ENCODE results near the gene TMPRSS9.

The TMPRSS9 gene

DNA sequence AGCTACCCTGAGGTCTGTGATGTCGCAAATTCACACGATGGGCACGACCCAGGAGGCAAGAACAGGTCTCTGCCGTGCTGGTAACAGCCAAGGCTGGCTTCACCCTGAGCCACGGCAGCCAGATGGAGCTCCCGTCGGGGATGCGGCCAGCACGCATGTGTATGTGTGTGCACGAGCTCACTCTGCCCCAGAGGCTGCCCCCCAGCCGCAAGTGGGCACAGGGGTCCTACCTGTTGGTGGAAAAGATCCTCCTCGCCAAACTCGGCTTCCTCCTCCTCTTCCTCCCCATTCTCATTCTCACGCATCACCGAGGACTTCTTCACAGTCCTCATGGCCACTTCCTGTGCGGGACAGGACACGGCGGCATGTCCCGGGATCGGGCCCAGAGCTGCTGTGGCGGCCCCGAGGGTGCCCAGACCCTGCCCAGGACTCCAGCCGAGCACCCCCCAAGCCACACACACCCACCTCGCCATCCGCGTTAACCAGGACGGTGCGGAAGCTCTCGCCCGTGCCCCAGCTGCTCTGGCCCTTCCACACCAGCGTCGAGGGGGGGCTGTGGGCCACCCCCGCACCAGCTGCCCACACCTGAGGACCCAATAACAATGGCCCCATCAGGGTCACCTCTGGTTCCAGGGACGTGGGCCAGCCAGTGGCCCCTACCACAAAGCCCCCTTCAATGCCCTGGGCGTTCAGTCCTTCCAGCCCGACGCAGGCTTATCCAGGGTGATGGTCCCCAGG lies 71.4 kb downstream of the TMPRSS9 start:
- no peak overlapping the region for H3K4me3 ChIP-seq (ENCODE audit: control insufficient read depth, low read depth, low read length)
- DNase-seq (ENCODE audit: low read depth) = no peak
- TF ChIP-seq, protein P1, sequence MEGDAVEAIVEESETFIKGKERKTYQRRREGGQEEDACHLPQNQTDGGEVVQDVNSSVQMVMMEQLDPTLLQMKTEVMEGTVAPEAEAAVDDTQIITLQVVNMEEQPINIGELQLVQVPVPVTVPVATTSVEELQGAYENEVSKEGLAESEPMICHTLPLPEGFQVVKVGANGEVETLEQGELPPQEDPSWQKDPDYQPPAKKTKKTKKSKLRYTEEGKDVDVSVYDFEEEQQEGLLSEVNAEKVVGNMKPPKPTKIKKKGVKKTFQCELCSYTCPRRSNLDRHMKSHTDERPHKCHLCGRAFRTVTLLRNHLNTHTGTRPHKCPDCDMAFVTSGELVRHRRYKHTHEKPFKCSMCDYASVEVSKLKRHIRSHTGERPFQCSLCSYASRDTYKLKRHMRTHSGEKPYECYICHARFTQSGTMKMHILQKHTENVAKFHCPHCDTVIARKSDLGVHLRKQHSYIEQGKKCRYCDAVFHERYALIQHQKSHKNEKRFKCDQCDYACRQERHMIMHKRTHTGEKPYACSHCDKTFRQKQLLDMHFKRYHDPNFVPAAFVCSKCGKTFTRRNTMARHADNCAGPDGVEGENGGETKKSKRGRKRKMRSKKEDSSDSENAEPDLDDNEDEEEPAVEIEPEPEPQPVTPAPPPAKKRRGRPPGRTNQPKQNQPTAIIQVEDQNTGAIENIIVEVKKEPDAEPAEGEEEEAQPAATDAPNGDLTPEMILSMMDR (conservative IDR thresholded peaks at IDR 0.05; ENCODE audit: control insufficient read depth, insufficient read depth, low read depth, low read length) = no peak

DNA sequence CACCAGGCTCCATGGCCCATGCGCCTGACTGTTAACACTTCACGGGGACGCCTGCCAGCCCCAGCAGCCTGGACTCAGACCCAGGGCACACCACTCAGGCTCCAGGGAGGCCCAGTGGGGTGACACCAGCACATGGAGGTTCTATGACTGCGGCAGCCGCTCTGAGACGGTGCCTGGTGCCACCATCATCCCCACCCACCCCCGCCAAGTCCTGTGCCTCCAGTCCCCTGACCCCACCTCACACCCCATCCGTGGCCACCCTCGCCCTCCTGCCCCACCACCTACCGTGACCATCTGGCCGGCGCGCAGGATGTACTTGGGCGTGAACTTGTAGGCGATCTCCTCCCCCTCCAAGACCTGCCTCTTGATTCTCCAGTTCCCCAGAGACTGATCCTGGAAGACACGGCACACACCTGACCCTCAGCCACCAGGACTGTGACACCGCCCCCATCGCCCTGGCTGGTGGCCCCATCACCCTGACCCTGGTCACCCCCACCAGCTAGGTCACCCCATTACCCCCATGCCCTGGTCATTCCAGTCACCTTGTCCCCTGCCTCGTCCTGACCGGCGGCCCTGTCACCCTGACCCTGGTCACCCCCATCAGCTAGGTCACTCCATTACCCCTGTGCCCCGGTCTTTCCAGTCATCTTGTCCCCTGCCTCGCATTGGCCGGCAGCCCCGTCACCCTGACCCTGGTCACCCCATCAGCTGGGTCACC lies 72.2 kb downstream of the TMPRSS9 start:
- TF ChIP-seq, protein P1 (conservative IDR thresholded peaks at IDR 0.05; ENCODE audit: control insufficient read depth, insufficient read depth, low read depth, low read length) = no peak
- H3K4me3 ChIP-seq (ENCODE audit: control insufficient read depth, low read depth, low read length) = no peak overlapping the region
- DNase-seq (ENCODE audit: low read depth) = no peak

DNA sequence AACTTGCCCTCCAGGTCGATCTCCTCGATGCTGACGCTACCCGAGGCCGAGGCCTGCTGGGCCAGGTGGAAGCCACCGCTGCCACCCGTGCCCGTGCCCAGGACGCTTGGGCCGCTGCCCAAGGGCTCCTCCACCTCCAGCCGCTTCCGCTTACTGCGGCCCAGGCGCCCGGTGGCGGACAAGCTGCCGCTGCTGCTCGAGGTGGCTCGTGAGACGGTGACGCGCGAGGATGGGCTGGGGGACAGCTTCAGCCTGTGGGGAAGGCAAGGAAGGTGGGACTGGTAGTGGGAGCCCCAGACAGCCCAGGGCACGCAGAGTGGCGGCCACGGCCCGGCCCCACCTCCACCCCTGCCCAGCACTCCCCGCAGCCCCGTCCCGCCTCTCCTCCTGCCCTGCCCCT lies 73.8 kb downstream of the TMPRSS9 start:
- no peak for DNase-seq (ENCODE audit: low read depth)
- TF ChIP-seq, protein P1 (conservative IDR thresholded peaks at IDR 0.05; ENCODE audit: control insufficient read depth, insufficient read depth, low read depth, low read length) = no peak
- no peak overlapping the region for H3K4me3 ChIP-seq (ENCODE audit: control insufficient read depth, low read depth, low read length)

DNA sequence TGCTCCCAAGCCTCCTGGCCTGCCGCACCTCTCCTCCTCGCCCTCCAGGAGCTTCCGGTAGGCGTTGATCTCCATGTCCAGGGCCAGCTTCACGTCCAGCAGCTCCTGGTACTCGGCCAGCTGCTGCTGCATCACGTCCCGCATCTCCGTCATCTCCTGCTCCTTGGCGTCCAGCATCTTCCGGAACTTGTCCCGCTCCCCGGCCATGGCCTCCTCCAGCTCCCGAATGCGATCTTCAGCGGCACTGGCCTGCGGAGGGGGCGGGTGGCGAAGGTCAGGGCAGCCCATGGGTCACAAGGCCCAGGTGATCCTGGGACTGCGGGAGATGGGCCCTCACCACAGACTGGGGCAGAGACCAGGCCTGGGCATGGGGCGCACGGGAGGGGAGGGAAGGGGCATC lies 74.2 kb downstream of the TMPRSS9 start:
- TF ChIP-seq, protein P1 (conservative IDR thresholded peaks at IDR 0.05; ENCODE audit: control insufficient read depth, insufficient read depth, low read depth, low read length) = no peak
- no peak overlapping the region for H3K4me3 ChIP-seq (ENCODE audit: control insufficient read depth, low read depth, low read length)
- no peak for DNase-seq (ENCODE audit: low read depth)

DNA sequence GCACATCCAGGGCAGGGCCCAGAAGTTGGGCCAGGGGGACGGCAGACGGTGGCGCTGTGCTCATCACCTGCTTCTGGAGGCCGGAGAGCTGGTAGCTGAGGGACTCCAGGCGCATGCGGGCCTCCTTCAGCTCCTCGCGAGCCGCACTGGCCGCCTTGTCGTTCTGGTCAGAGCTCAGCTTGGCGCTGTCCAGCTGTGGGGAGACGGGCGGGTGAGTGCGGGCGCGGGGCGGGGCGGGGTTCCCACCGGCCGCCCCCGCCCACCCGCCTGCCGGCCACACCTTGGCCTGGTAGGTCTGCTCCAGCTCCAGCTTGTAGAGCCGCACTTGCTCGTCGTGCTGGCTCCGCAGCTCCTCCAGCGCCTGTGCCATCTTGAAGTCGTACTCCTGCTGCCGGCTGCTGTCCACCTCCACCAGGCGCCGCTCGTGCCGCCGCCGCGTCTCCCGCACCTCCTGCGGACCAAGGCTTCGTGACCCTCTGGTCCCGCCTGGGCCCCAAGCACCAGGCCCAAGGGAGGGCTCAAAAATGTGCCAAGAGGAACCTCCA lies 74.7 kb downstream of the TMPRSS9 start:
- no peak for DNase-seq (ENCODE audit: low read depth)

DNA sequence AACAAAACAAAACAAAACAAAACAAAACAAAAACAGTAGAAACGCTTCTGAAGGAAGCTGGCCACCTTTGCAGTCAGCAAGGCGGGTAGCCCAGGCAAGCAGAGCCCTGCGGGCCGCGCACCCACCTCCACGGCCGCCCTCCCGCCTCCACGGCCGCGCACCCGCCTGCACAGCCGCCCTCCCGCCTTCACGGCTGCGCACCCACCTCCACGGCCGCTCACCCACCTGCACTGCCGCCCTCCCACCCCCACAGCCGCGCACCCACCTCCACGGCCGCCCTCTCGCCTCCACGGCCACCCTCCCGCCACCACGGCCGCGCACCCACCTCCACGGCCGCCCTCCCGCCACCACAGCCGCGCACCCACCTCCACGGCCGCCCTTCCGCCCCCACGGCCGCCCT lies 76.3 kb downstream of the TMPRSS9 start:
- no peak for DNase-seq (ENCODE audit: low read depth)
- TF ChIP-seq, protein P1 (conservative IDR thresholded peaks at IDR 0.05; ENCODE audit: control insufficient read depth, insufficient read depth, low read depth, low read length) = no peak
- H3K4me3 ChIP-seq (ENCODE audit: control insufficient read depth, low read depth, low read length) = no peak overlapping the region

More for the DNA sequence above, 74.7 kb downstream of the TMPRSS9 start:
- TF ChIP-seq, protein P1 (conservative IDR thresholded peaks at IDR 0.05; ENCODE audit: control insufficient read depth, insufficient read depth, low read depth, low read length) = no peak
- no peak overlapping the region for H3K4me3 ChIP-seq (ENCODE audit: control insufficient read depth, low read depth, low read length)
